ENCODE data around the gene FBXL20.
"Not testable (repeated sequence)": the region's sequence is repeated elsewhere in the genome, so short reads cannot be mapped to it uniquely, and the experiment has no call there.

FBXL20 gene

DNA sequence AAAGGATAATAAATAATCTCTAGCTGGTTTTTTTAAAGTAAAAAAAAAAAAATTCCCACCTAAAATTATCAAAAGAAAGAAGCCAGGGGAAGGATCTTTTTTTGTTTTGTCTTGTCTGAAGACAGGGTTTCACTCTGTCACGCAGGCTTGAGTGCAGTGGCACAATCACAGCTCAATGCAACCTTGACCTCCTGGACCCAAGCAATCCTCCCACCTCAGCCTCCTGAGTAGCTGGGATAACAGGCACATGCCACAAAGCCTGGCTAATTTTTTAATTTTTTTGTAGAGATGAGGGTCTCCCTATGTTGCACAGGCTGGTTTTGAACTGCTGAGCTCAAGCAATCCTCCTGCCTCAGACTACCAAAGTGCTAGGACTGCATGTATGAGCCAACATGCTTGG, 97.2 kb downstream of the FBXL20 start:
- H3K36me3 ChIP-seq (ENCODE audit: control insufficient read depth, insufficient read depth, low read length) = no peaks in the 10 kb centered on the region
- H3K9ac ChIP-seq (ENCODE audit: low read length) = no peak overlapping the region
- no peak overlapping the region for H3K4me3 ChIP-seq (ENCODE audit: low read length)
- H3K27ac ChIP-seq (ENCODE audit: low read depth, low read length) = no peak overlapping the region
- H3K4me1 ChIP-seq (ENCODE audit: control insufficient read depth, insufficient read depth, low read length) = no peaks in the 10 kb centered on the region
- H3K27me3 ChIP-seq (ENCODE audit: control insufficient read depth, insufficient read depth, low read length) = no peaks in the 10 kb centered on the region

DNA sequence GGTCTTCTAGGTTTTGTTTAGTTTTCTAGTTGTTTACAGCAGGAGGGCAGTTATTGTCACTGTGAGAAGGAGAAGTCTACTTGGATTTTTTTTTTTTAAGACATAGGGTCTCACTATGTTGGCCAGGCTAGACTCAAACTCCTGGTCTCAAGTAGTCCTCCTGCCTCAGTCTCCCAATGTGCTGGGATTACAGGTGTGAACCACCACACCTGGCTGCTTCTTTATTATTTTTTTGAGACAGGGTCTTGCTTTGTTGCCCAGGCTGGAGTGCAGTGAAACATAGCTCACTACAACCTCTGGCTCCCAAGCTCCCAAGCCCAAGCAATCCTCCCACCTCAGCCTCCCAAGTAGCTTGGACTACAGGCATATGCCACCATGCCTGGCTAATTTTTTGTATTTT, 107.4 kb downstream of the FBXL20 start:
- H3K4me3 ChIP-seq (ENCODE audit: low read length) = no peak overlapping the region
- H3K36me3 ChIP-seq (ENCODE audit: control insufficient read depth, insufficient read depth, low read length) = peaks cover 5% of the 10 kb centered on the region
- H3K4me1 ChIP-seq (ENCODE audit: control insufficient read depth, insufficient read depth, low read length) = no peaks in the 10 kb centered on the region
- H3K27ac ChIP-seq (ENCODE audit: low read depth, low read length) = no peak overlapping the region
- no peaks in the 10 kb centered on the region for H3K27me3 ChIP-seq (ENCODE audit: control insufficient read depth, insufficient read depth, low read length)
- no peak overlapping the region for H3K9ac ChIP-seq (ENCODE audit: low read length)

GRCh38 chr17:39292546-39292945, 108.9 kb downstream of the FBXL20 start:
- H3K9ac ChIP-seq (ENCODE audit: low read length); H3K4me1 ChIP-seq (ENCODE audit: control insufficient read depth, insufficient read depth, low read length); H3K36me3 ChIP-seq (ENCODE audit: control insufficient read depth, insufficient read depth, low read length); H3K27me3 ChIP-seq (ENCODE audit: control insufficient read depth, insufficient read depth, low read length); H3K4me3 ChIP-seq (ENCODE audit: low read length); H3K27ac ChIP-seq (ENCODE audit: low read depth, low read length): not testable (repeated sequence)

DNA sequence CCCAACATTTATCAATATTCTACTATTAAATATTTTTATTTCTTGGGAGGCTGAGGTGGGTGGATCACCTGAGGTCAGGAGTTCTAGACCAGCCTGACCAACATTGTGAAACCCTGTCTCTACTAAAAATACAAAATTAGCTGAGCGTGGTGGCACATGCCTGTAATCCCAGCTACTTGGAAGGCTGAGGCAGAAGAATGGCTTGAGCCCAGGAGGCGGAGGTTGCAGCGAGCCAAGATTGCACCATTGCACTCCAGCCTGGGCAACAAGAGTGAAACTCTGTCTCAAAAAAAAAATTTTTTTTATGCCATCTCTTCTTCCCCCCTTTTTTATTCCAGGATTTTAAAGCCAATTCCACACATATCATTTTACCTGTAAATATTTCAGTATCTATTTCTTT, 114.9 kb downstream of the FBXL20 start:
- H3K27me3 ChIP-seq (ENCODE audit: control insufficient read depth, insufficient read depth, low read length); H3K9ac ChIP-seq (ENCODE audit: low read length); H3K27ac ChIP-seq (ENCODE audit: low read depth, low read length); H3K36me3 ChIP-seq (ENCODE audit: control insufficient read depth, insufficient read depth, low read length); H3K4me1 ChIP-seq (ENCODE audit: control insufficient read depth, insufficient read depth, low read length); H3K4me3 ChIP-seq (ENCODE audit: low read length): not testable (repeated sequence)

DNA sequence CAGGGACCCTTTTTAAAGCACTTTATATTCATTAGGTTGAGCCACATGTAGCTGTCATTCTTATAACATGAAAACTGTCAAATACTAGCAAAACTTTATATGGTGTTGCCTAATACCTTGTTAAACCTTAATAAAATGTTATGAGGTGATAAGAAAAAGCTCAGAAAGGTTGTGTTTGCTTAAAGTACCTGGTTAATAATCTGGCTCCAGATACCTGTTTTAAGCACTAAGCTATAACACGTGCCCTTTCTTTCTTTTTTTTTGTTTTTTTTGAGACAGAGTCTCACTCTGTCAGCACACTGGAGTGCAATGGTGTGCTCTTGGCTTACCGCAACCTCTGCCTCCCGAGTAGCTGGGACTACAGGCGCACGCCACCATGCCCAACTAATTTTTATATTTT, 116.7 kb downstream of the FBXL20 start:
- no peak overlapping the region for H3K9ac ChIP-seq (ENCODE audit: low read length)
- no peak overlapping the region for H3K27ac ChIP-seq (ENCODE audit: low read depth, low read length)
- H3K27me3 ChIP-seq (ENCODE audit: control insufficient read depth, insufficient read depth, low read length) = no peaks in the 10 kb centered on the region
- no peak overlapping the region for H3K4me3 ChIP-seq (ENCODE audit: low read length)
- H3K4me1 ChIP-seq (ENCODE audit: control insufficient read depth, insufficient read depth, low read length) = no peaks in the 10 kb centered on the region
- peaks cover 2% of the 10 kb centered on the region for H3K36me3 ChIP-seq (ENCODE audit: control insufficient read depth, insufficient read depth, low read length)

DNA sequence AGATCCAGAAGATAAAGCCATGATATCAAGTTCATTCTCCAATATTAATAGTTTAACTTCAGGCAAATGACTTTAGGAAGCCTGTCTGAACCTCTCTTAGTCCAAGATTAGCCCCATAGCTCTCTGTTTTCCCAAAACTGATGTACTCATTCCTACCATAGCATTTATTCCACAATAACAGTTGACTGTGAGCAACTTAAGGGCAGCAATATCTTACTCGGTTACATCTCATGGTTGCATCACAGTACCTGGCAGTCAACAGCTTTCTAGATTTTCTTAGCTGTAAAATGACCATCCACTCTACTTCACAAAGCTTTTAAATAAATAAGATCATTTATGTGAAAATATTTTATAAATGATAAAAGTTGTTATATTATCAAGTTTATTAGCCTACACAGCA, 117.5 kb downstream of the FBXL20 start:
- Histone ChIP-seq H3K4me3 (ENCODE audit: low read length) (no peak overlapping the region), H3K36me3 (ENCODE audit: control insufficient read depth, insufficient read depth, low read length) (peaks cover 5% of the 10 kb centered on the region), H3K27ac (ENCODE audit: low read depth, low read length) (no peak overlapping the region), H3K27me3 (ENCODE audit: control insufficient read depth, insufficient read depth, low read length) (no peaks in the 10 kb centered on the region), H3K4me1 (ENCODE audit: control insufficient read depth, insufficient read depth, low read length) (no peaks in the 10 kb centered on the region), H3K9ac (ENCODE audit: low read length) (no peak overlapping the region)

DNA sequence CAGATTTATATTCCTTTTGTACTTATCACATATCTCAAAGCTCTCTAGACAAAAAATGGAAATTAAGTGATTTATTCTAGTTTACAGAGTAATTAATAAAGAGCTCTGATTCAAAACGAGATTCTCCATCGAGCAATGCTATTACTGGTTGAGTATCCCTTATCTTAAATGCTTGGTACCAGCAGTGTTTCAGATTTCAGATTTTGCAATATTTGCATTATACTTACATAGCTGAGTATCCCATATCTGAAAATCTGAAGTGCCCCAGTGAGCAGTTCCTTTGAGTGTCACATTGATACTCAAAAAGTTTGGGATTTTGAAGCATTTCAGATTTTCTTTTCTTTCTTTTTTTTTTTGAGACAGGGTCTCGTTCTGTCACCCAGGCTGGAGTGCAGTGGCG, 118.3 kb downstream of the FBXL20 start:
- H3K9ac ChIP-seq (ENCODE audit: low read length) = no peak overlapping the region
- H3K27me3 ChIP-seq (ENCODE audit: control insufficient read depth, insufficient read depth, low read length) = no peaks in the 10 kb centered on the region
- no peak overlapping the region for H3K27ac ChIP-seq (ENCODE audit: low read depth, low read length)
- no peaks in the 10 kb centered on the region for H3K4me1 ChIP-seq (ENCODE audit: control insufficient read depth, insufficient read depth, low read length)
- peaks cover 5% of the 10 kb centered on the region for H3K36me3 ChIP-seq (ENCODE audit: control insufficient read depth, insufficient read depth, low read length)
- no peak overlapping the region for H3K4me3 ChIP-seq (ENCODE audit: low read length)

DNA sequence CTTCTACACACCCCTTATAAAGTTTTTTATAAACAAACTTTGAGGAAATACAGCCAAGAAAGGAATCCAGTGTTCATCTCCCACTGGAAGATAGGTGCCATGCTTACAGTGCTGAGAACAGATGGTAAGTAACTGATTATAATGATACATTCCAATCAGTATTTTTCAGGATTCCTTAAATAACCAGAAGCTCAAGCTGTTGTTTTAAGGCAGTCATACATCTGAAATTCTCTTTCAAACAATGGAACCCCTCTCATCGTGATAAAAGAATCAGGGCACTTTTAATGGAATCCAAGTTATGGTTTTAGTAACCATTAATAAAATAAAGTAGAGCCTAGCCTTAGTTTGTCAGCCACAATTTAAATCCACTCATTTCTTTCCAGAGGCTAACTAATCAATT, 119.6 kb downstream of the FBXL20 start:
- H3K4me1 ChIP-seq (ENCODE audit: control insufficient read depth, insufficient read depth, low read length) = no peaks in the 10 kb centered on the region
- H3K27ac ChIP-seq (ENCODE audit: low read depth, low read length) = no peak overlapping the region
- H3K9ac ChIP-seq (ENCODE audit: low read length) = no peak overlapping the region
- H3K4me3 ChIP-seq (ENCODE audit: low read length) = no peak overlapping the region
- peaks cover 5% of the 10 kb centered on the region for H3K36me3 ChIP-seq (ENCODE audit: control insufficient read depth, insufficient read depth, low read length)
- no peaks in the 10 kb centered on the region for H3K27me3 ChIP-seq (ENCODE audit: control insufficient read depth, insufficient read depth, low read length)

- not testable (repeated sequence) for H3K27me3 ChIP-seq (ENCODE audit: control insufficient read depth, insufficient read depth, low read length); H3K4me1 ChIP-seq (ENCODE audit: control insufficient read depth, insufficient read depth, low read length); H3K27ac ChIP-seq (ENCODE audit: low read depth, low read length); H3K4me3 ChIP-seq (ENCODE audit: low read length); H3K36me3 ChIP-seq (ENCODE audit: control insufficient read depth, insufficient read depth, low read length); H3K9ac ChIP-seq (ENCODE audit: low read length)
Measured at GRCh38 chr17:39278246-39278645, 123.2 kb downstream of the FBXL20 start.

GRCh38 chr17:39277110-39277509, 124.3 kb downstream of the FBXL20 start:
- H3K4me1 ChIP-seq (ENCODE audit: control insufficient read depth, insufficient read depth, low read length) = no peaks in the 10 kb centered on the region
- peaks cover 7% of the 10 kb centered on the region for H3K36me3 ChIP-seq (ENCODE audit: control insufficient read depth, insufficient read depth, low read length)
- no peak overlapping the region for H3K4me3 ChIP-seq (ENCODE audit: low read length)
- no peak overlapping the region for H3K27ac ChIP-seq (ENCODE audit: low read depth, low read length)
- H3K27me3 ChIP-seq (ENCODE audit: control insufficient read depth, insufficient read depth, low read length) = no peaks in the 10 kb centered on the region
- H3K9ac ChIP-seq (ENCODE audit: low read length) = no peak overlapping the region

GRCh38 chr17:39276113-39276512, 125.3 kb downstream of the FBXL20 start:
- no peak overlapping the region for H3K27ac ChIP-seq (ENCODE audit: low read depth, low read length)
- no peak overlapping the region for H3K9ac ChIP-seq (ENCODE audit: low read length)
- peaks cover 7% of the 10 kb centered on the region for H3K36me3 ChIP-seq (ENCODE audit: control insufficient read depth, insufficient read depth, low read length)
- H3K27me3 ChIP-seq (ENCODE audit: control insufficient read depth, insufficient read depth, low read length) = no peaks in the 10 kb centered on the region
- no peak overlapping the region for H3K4me3 ChIP-seq (ENCODE audit: low read length)
- H3K4me1 ChIP-seq (ENCODE audit: control insufficient read depth, insufficient read depth, low read length) = no peaks in the 10 kb centered on the region

DNA sequence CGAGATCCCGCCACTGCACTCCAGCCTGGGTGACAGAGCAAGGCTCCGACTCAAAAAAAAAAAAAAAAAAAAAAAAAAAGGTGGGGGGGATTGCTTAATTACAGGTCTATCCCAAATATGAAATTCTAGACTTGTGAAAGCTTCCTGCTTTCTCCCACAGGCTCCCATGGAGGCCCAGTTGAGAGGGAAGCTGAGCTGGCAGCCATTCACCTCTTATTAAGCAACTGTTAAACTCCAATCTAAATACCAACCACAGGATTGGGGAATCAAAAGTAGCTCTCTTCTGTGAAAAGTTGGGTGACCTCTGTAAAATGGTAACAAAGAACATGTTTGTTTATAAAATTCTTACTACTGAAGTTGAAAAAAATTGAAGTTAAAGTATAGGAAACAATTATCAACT, 129.9 kb downstream of the FBXL20 start:
- Histone ChIP-seq H3K27me3 (ENCODE audit: control insufficient read depth, insufficient read depth, low read length) (no peaks in the 10 kb centered on the region), H3K36me3 (ENCODE audit: control insufficient read depth, insufficient read depth, low read length) (peaks cover 4% of the 10 kb centered on the region), H3K4me3 (ENCODE audit: low read length) (no peak overlapping the region), H3K27ac (ENCODE audit: low read depth, low read length) (no peak overlapping the region), H3K4me1 (ENCODE audit: control insufficient read depth, insufficient read depth, low read length) (no peaks in the 10 kb centered on the region), H3K9ac (ENCODE audit: low read length) (no peak overlapping the region)

DNA sequence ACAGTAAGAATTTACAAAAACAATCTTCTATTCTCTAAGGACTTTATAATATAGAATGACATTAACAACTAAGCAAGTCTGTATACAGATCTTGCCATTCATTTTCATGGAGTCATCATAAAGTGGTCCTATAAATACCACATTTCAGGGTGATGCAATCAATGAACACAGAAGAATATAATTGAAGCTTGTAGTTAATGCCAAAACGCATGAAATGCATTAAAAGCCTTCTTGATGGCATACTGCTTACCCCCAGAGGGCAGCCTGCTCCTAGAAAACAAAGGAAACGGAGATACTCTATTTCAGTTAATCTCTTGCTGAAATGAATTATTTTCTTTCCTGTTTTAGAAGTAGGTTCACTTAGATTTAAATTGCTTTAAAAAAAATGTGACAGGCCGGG, 130.5 kb downstream of the FBXL20 start:
- Histone ChIP-seq H3K27ac (ENCODE audit: low read depth, low read length) (no peak overlapping the region), H3K36me3 (ENCODE audit: control insufficient read depth, insufficient read depth, low read length) (peaks cover 4% of the 10 kb centered on the region), H3K27me3 (ENCODE audit: control insufficient read depth, insufficient read depth, low read length) (no peaks in the 10 kb centered on the region), H3K9ac (ENCODE audit: low read length) (no peak overlapping the region), H3K4me1 (ENCODE audit: control insufficient read depth, insufficient read depth, low read length) (no peaks in the 10 kb centered on the region), H3K4me3 (ENCODE audit: low read length) (no peak overlapping the region)

GRCh38 chr17:39264119-39264518, 137.3 kb downstream of the FBXL20 start:
- H3K36me3 ChIP-seq (ENCODE audit: control insufficient read depth, insufficient read depth, low read length) = peaks cover 18% of the 10 kb centered on the region
- H3K27me3 ChIP-seq (ENCODE audit: control insufficient read depth, insufficient read depth, low read length) = no peaks in the 10 kb centered on the region
- no peak overlapping the region for H3K9ac ChIP-seq (ENCODE audit: low read length)
- H3K27ac ChIP-seq (ENCODE audit: low read depth, low read length) = no peak overlapping the region
- no peak overlapping the region for H3K4me3 ChIP-seq (ENCODE audit: low read length)
- H3K4me1 ChIP-seq (ENCODE audit: control insufficient read depth, insufficient read depth, low read length) = no peaks in the 10 kb centered on the region

All from rectal smooth muscle tissue (tissue), 1 donor.